Right atrium auricular region (tissue), 2 donors: ENCODE measurements around the gene TOGARAM1. TPM values are rescaled to one million over a fixed set of nuclear protein-coding genes. Genes with fewer than 3 reads are reported as not detected.

Experiments used
- DNase-seq: peaks from one replicate; pipeline ENCODE4 v3.0.0-alpha.2; 2019; ENCODE audit warnings: low spot score
- H3K27ac ChIP-seq, 2 donors: fragments of 200-600 bp; sonication (generic); 1 replicate in 1 of 2; 2 replicates in 1 of 2; pipeline ENCODE4 v1.5.1; 2016 to 2019
- H3K27me3 ChIP-seq, 2 donors: fragments of 200-600 bp; sonication (generic); one replicate each; pipeline versions ENCODE4 v1.5.1 to v1.6.0; 2017 to 2019
- H3K36me3 ChIP-seq: fragments of 200-600 bp; sonication (generic); one replicate; pipeline ENCODE4 v1.5.1; 2016
- H3K4me1 ChIP-seq, 2 donors: fragments of 200-600 bp; sonication (generic); one replicate each; pipeline versions ENCODE4 v1.5.1 to v1.6.0; 2017 to 2019
- H3K4me3 ChIP-seq, 2 donors: fragments of 200-600 bp; sonication (generic); 1 replicate in 1 of 2; 2 replicates in 1 of 2; pipeline ENCODE4 v1.5.1; 2017 to 2019; ENCODE audit warnings: mild to moderate bottlenecking in 1 of 2, moderate library complexity in 1 of 2
- H3K9me3 ChIP-seq, 2 donors: fragments of 200-600 bp; sonication (generic); one replicate each; pipeline ENCODE4 v1.5.1; 2019
- total RNA-seq, 2 donors: library from RNA; depleted of rRNA; stranded (reverse); fragments of >200 nt; gene quantifications; one replicate each; pipeline ENCODE4 v1.1.0, GENCODE V29; 2016
- TF ChIP-seq, protein P1 (sequence below), 2 donors: fragments of 200-600 bp; sonication (generic); IDR thresholded peaks; one replicate each; pipeline ENCODE4 v1.5.1; 2019; ENCODE audit warnings: antibody characterized with exemption in 2 of 2

Gene TOGARAM1
- total RNA-seq, 2 donors from 2014 or later: 15.1 to 24.7 TPM

DNA sequence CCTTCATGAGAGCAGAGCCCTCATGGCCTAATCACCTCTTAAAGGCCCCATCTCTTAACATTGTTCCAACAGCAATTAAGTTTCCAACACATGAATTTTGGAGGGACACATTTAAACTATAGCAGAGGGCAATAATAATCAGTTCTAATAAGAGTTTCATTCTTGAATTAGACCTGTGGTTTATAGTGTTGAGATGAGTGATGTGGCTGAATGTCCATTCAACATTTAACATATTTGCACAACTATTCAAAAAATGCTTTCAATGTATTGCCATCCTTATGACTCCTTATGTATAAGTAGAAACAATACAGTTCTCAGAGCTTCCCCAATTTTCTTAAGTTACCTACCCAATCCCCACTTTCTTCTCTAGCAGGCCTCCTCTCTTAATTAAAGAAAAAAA lies 21.8 kb upstream of the TOGARAM1 start:
- H3K4me1 ChIP-seq: no peaks in the 10 kb centered on the region
- TF ChIP-seq, protein P1, sequence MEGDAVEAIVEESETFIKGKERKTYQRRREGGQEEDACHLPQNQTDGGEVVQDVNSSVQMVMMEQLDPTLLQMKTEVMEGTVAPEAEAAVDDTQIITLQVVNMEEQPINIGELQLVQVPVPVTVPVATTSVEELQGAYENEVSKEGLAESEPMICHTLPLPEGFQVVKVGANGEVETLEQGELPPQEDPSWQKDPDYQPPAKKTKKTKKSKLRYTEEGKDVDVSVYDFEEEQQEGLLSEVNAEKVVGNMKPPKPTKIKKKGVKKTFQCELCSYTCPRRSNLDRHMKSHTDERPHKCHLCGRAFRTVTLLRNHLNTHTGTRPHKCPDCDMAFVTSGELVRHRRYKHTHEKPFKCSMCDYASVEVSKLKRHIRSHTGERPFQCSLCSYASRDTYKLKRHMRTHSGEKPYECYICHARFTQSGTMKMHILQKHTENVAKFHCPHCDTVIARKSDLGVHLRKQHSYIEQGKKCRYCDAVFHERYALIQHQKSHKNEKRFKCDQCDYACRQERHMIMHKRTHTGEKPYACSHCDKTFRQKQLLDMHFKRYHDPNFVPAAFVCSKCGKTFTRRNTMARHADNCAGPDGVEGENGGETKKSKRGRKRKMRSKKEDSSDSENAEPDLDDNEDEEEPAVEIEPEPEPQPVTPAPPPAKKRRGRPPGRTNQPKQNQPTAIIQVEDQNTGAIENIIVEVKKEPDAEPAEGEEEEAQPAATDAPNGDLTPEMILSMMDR (IDR thresholded peaks at IDR 0.05): no peak
- no peaks in the 10 kb centered on the region for H3K27me3 ChIP-seq
- H3K9me3 ChIP-seq: no peaks in the 10 kb centered on the region
- H3K27ac ChIP-seq: no peak overlapping the region
- no peak for DNase-seq
- peaks cover 22% of the 10 kb centered on the region for H3K36me3 ChIP-seq
- no peak overlapping the region for H3K4me3 ChIP-seq

DNA sequence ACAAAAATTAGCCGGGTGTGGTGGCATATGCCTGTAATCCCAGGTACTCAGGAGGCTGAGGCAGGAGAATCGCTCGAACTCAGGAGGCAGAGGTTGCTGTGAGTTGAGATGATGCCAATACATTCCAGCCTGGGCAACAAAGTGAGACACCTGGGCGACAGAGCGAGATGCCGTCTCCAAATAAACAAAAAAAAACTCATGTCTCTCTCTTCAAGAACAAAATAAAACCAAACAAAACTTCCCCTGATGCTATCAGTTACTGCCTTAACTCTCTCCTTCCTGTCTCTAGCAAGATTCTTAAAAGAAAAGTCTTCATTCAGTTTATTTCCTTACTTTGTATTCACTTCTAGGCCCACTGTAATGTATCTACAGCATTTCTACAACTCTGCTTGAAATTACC lies 21.0 kb upstream of the TOGARAM1 start:
- no peaks in the 10 kb centered on the region for H3K27me3 ChIP-seq
- H3K4me3 ChIP-seq: no peak overlapping the region
- TF ChIP-seq, protein P1 (IDR thresholded peaks at IDR 0.05): no peak
- no peak overlapping the region for H3K27ac ChIP-seq
- H3K9me3 ChIP-seq: no peaks in the 10 kb centered on the region
- no peaks in the 10 kb centered on the region for H3K4me1 ChIP-seq
- H3K36me3 ChIP-seq: peaks cover 27% of the 10 kb centered on the region
- DNase-seq: no peak

GRCh38 chr14:44941591-44941990 lies 20.4 kb upstream of the TOGARAM1 start:
- H3K36me3 ChIP-seq: peaks cover 27% of the 10 kb centered on the region
- no peak overlapping the region for H3K27ac ChIP-seq
- TF ChIP-seq, protein P1 (IDR thresholded peaks at IDR 0.05): no peak
- no peaks in the 10 kb centered on the region for H3K4me1 ChIP-seq
- no peaks in the 10 kb centered on the region for H3K9me3 ChIP-seq
- H3K27me3 ChIP-seq: no peaks in the 10 kb centered on the region
- DNase-seq: no peak
- H3K4me3 ChIP-seq: no peak overlapping the region

DNA sequence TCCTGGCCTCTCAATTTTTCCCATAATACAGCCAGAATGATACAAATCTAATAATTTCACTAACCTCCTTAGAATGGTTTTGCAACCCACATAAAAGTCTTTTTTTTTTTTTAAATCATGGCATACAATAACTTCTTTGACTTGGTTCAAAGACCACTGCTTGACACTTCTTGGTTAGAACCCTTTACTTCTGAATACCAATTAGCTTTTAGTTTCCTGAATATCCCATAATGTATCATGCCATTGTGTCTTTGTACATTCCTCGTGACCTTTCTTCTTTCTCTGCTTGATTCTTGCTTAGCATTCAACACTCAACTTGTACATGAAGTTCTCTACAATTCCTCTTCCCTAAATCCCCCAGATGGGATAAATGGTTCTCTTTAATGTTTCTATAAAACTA lies 19.6 kb upstream of the TOGARAM1 start:
- H3K27ac ChIP-seq: no peak overlapping the region
- peaks cover 27% of the 10 kb centered on the region for H3K36me3 ChIP-seq
- TF ChIP-seq, protein P1 (IDR thresholded peaks at IDR 0.05): no peak
- H3K4me1 ChIP-seq: no peaks in the 10 kb centered on the region
- no peak overlapping the region for H3K4me3 ChIP-seq
- no peak for DNase-seq
- H3K27me3 ChIP-seq: no peaks in the 10 kb centered on the region
- peaks cover 0 to 4% of the 10 kb centered on the region in 2 donors for H3K9me3 ChIP-seq

GRCh38 chr14:44944107-44944506 lies 17.9 kb upstream of the TOGARAM1 start:
- peaks cover 0 to 4% of the 10 kb centered on the region in 2 donors for H3K9me3 ChIP-seq
- no peaks in the 10 kb centered on the region for H3K4me1 ChIP-seq
- no peaks in the 10 kb centered on the region for H3K27me3 ChIP-seq
- H3K27ac ChIP-seq: no peak overlapping the region
- TF ChIP-seq, protein P1 (IDR thresholded peaks at IDR 0.05): no peak
- H3K36me3 ChIP-seq: peaks cover 27% of the 10 kb centered on the region
- H3K4me3 ChIP-seq: no peak overlapping the region
- DNase-seq: no peak

- TF ChIP-seq, protein P1 (IDR thresholded peaks at IDR 0.05): no peak
Observed at GRCh38 chr14:44945264-44945663, 16.7 kb upstream of the TOGARAM1 start.

More at GRCh38 chr14:44945264-44945663, 16.7 kb upstream of the TOGARAM1 start:
- H3K27ac ChIP-seq: no peak overlapping the region
- H3K4me1 ChIP-seq: no peaks in the 10 kb centered on the region
- H3K4me3 ChIP-seq: no peak overlapping the region
- no peaks in the 10 kb centered on the region for H3K27me3 ChIP-seq
- H3K9me3 ChIP-seq: peaks cover 0 to 4% of the 10 kb centered on the region in 2 donors
- peaks cover 27% of the 10 kb centered on the region for H3K36me3 ChIP-seq
- DNase-seq: no peak
